Endodermal cell (in vitro differentiated cells): ENCODE data around the gene KRTAP12-1. TPM values are rescaled to one million over a fixed set of nuclear protein-coding genes. Genes with fewer than 3 reads are reported as not detected.

Experiments
- DNase-seq: peaks from one replicate; pipeline ENCODE4 v3.0.0-alpha.2; 2017
- H3K27ac ChIP-seq: 2 replicates; pipeline ENCODE4 v1.5.1; 2013; ENCODE audit warnings: mild to moderate bottlenecking, low read depth, low read length, moderate library complexity
- H3K27me3 ChIP-seq: 2 replicates; pipeline ENCODE4 v1.6.1; 2013; ENCODE audit warnings: mild to moderate bottlenecking, low read length, moderate library complexity; ENCODE audit not compliant: insufficient read depth, control insufficient read depth, poor library complexity, severe bottlenecking
- H3K36me3 ChIP-seq: 2 replicates; pipeline ENCODE4 v1.7.0; 2013; ENCODE audit warnings: mild to moderate bottlenecking, low read length, moderate library complexity; ENCODE audit not compliant: control insufficient read depth, insufficient read depth
- H3K4me1 ChIP-seq: one replicate; pipeline ENCODE4 v1.7.0; 2013; ENCODE audit warnings: low read length; ENCODE audit not compliant: control insufficient read depth, insufficient read depth
- H3K4me3 ChIP-seq: 2 replicates; pipeline ENCODE4 v1.5.1; 2013; ENCODE audit warnings: mild to moderate bottlenecking, low read length, moderate library complexity
- H3K9ac ChIP-seq: 2 replicates; pipeline ENCODE4 v1.6.1; 2013; ENCODE audit warnings: mild to moderate bottlenecking, low read length, moderate library complexity; ENCODE audit not compliant: poor library complexity, severe bottlenecking; ENCODE audit errors: extremely low read depth
- H3K9me3 ChIP-seq: 2 replicates; pipeline ENCODE4 v1.6.1; 2013; ENCODE audit warnings: mild to moderate bottlenecking, low read length, moderate library complexity; ENCODE audit not compliant: control insufficient read depth
- H3K27ac Mint-ChIP-seq: 2 replicates; pipeline ENCODE4 v1.8.0; 2020; ENCODE audit warnings: mixed read lengths
- H3K27me3 Mint-ChIP-seq: 2 replicates; pipeline ENCODE4 v1.8.0; 2021; ENCODE audit warnings: mild to moderate bottlenecking, mixed read lengths; ENCODE audit not compliant: insufficient read depth
- H3K36me3 Mint-ChIP-seq: 2 replicates; pipeline ENCODE4 v1.8.0; 2020; ENCODE audit warnings: low read depth, mixed read lengths
- H3K4me1 Mint-ChIP-seq: 2 replicates; pipeline ENCODE4 v1.8.0; 2020; ENCODE audit warnings: mixed read lengths
- H3K4me3 Mint-ChIP-seq: 2 replicates; pipeline ENCODE4 v1.8.0; 2020; ENCODE audit warnings: mild to moderate bottlenecking, moderate library complexity, mixed read lengths
- H3K9me3 Mint-ChIP-seq: 2 replicates; pipeline ENCODE4 v1.8.0; 2020; ENCODE audit warnings: mild to moderate bottlenecking, mixed read lengths
- CTCF ChIP-seq: fragments of 200-600 bp; sonication (generic); conservative IDR thresholded peaks from 2 replicates; pipeline ENCODE4 v1.5.0; 2021; ENCODE audit warnings: antibody characterized with exemption, mild to moderate bottlenecking
- WGBS, 2 experiments: methylation state at CpG; one replicate each; pipeline versions ENCODE4 v1.1.5 to v1.1.7; 2013; ENCODE audit warnings: missing lambda C conversion rate in 2 of 2, mixed read lengths in 1 of 2; ENCODE audit not compliant: insufficient coverage in 1 of 2, insufficient read length in 1 of 2; 5-methylcytosine and 5-hydroxymethylcytosine counted together
- long read RNA-seq, 4 experiments: library from polyadenylated mRNA in 2 of 4; library from RNA in 1 of 4; library from capped mRNA in 1 of 4; stranded (forward) in 3 of 4; unstranded in 1 of 4; transcript quantifications; one replicate each; pipeline ENCODE4 v2.0.0, GENCODE V29; 2020 to 2021; ENCODE audit warnings: inconsistent platforms in 1 of 4
- polyA plus RNA-seq, 2 experiments: library from polyadenylated mRNA; stranded (reverse); fragments of 50-300 nt; gene quantifications; one replicate each; pipeline ENCODE4 v1.2.3, GENCODE V29; 2013
- total RNA-seq, 2 donors: library from RNA; stranded (reverse); fragmentation: NEBNext Ultra II Directional in 1 of 2; extraction: Animal tissue kit (Norgen Biotek cat#: 25700) in 1 of 2; gene quantifications; 2 replicates in 1 of 2; 3 replicates in 1 of 2; pipeline ENCODE4 v1.2.1, GENCODE V29; 2021

KRTAP12-1 gene
- total RNA-seq = not detected
- not detected for polyA plus RNA-seq (2013, experiment 1 of 2)
- not detected for polyA plus RNA-seq (2013, experiment 2 of 2)
- long read RNA-seq, experiment 1 = 0 reads
- long read RNA-seq, experiment 2 = 0 reads
- long read RNA-seq, experiment 3 = 0 reads
- long read RNA-seq, experiment 4 = 0 reads

GRCh38 chr21:44681861-44682579, at the start of gene KRTAP12-1:
Gene KRTAP12-1 (minus strand): TSS chr21:44682163. CDS start chr21:44682123, 40 bp downstream.
- Histone ChIP-seq H3K36me3 (no peaks in the 10 kb centered on the region), H3K9ac (no peak within 1 kb of the TSS), H3K4me3 (no peak within 1 kb of the TSS), H3K9me3 (no peaks in the 10 kb centered on the region), H3K27ac (no peak within 1 kb of the TSS), H3K4me1 (peaks cover 3% of the 10 kb centered on the region), H3K27me3 (no peaks in the 10 kb centered on the region)
- Mint-ChIP-seq H3K36me3 (no peaks in the 10 kb centered on the region), H3K4me1 (peaks cover 15% of the 10 kb centered on the region), H3K27me3 (peaks cover 33% of the 10 kb centered on the region), H3K27ac (peak within 1 kb of the TSS; percentile 13), H3K9me3 (no peaks in the 10 kb centered on the region), H3K4me3 (no peak within 1 kb of the TSS)
- WGBS, 2 experiments = 93 to 96% methylated on average over 23 of the region's 23 CpGs
- no peak for TF ChIP-seq CTCF
- no peak for DNase-seq

- H3K9me3 ChIP-seq = no peaks in the 10 kb centered on the region
- no peak overlapping the region for H3K4me3 ChIP-seq
- no peak overlapping the region for H3K27ac ChIP-seq
- no peaks in the 10 kb centered on the region for H3K36me3 Mint-ChIP-seq
- no peak overlapping the region for H3K9ac ChIP-seq
- H3K27ac Mint-ChIP-seq = no peak overlapping the region
- H3K4me3 Mint-ChIP-seq = no peak overlapping the region
- H3K9me3 Mint-ChIP-seq = no peaks in the 10 kb centered on the region
- no peaks in the 10 kb centered on the region for H3K27me3 ChIP-seq
- no peak for TF ChIP-seq CTCF
- no peaks in the 10 kb centered on the region for H3K4me1 ChIP-seq
- 87 to 88% methylated on average over 9 of the region's 9 CpGs for WGBS, 2 experiments
- peaks cover 15% of the 10 kb centered on the region for H3K4me1 Mint-ChIP-seq
- peaks cover 13% of the 10 kb centered on the region for H3K27me3 Mint-ChIP-seq
- no peak for DNase-seq
- no peaks in the 10 kb centered on the region for H3K36me3 ChIP-seq
Measured at GRCh38 chr21:44730951-44731579, 49.1 kb upstream of the KRTAP12-1 start.

- peaks cover 16% of the 10 kb centered on the region for H3K27me3 Mint-ChIP-seq
- WGBS, 2 experiments = 92 to 94% methylated on average over 4 to 7 of the region's 7 CpGs
- no peak for DNase-seq
Measured at GRCh38 chr21:44730028-44730395, 48.0 kb upstream of the KRTAP12-1 start.

More at GRCh38 chr21:44730028-44730395, 48.0 kb upstream of the KRTAP12-1 start:
- Histone ChIP-seq H3K9ac (no peak overlapping the region), H3K36me3 (no peaks in the 10 kb centered on the region), H3K4me1 (no peaks in the 10 kb centered on the region), H3K9me3 (no peaks in the 10 kb centered on the region), H3K27ac (no peak overlapping the region), H3K27me3 (no peaks in the 10 kb centered on the region), H3K4me3 (no peak overlapping the region)
- no peak for TF ChIP-seq CTCF
- H3K36me3 Mint-ChIP-seq = no peaks in the 10 kb centered on the region
- no peaks in the 10 kb centered on the region for H3K9me3 Mint-ChIP-seq
- H3K27ac Mint-ChIP-seq = no peak overlapping the region
- peaks cover 13% of the 10 kb centered on the region for H3K4me1 Mint-ChIP-seq
- no peak overlapping the region for H3K4me3 Mint-ChIP-seq
